ENCODE data around the gene RCSD1. TPM values are rescaled to one million over a fixed set of nuclear protein-coding genes. Genes with fewer than 3 reads are reported as not detected.

RCSD1 gene
- total and polyA plus RNA-seq, 2 of the 13 experiments (the other 11 are each of a cell fraction or from before 2014, with no cell fraction given): not detected

- TF ChIP-seq ZNF275 (CRISPR knock-in tag; IDR thresholded peaks at IDR 0.05; ENCODE audit: borderline replicate concordance) (no peak), ZNF18 (CRISPR knock-in tag; IDR thresholded peaks at IDR 0.05; ENCODE audit: insufficient replicate concordance) (no peak), AHDC1 (CRISPR knock-in tag; IDR thresholded peaks at IDR 0.05; ENCODE audit: borderline replicate concordance) (no peak), ZBTB4 (CRISPR knock-in tag; IDR thresholded peaks at IDR 0.05; ENCODE audit: borderline replicate concordance) (no peak), JDP2 (CRISPR knock-in tag; IDR thresholded peaks at IDR 0.05; ENCODE audit: borderline replicate concordance) (no peak)
Observed at GRCh38 chr1:167599957-167600581, 30.0 kb upstream of the RCSD1 start (continued).
